CD4-positive, alpha-beta T cell treated with Interleukin-15 for 1 hour (primary cell): Measurements from ENCODE around the gene C10orf71.

Experiments
- DNase-seq: peaks from one replicate; pipeline ENCODE4 v3.0.0-alpha.2; 2020

C10orf71 gene

GRCh38 chr10:49318755-49319154, 19.8 kb downstream of the C10orf71 start:
- DNase-seq, result no peak

GRCh38 chr10:49319206-49319605, 20.2 kb downstream of the C10orf71 start:
- no peak for DNase-seq

- no peak for DNase-seq
These were observed 21.2 kb downstream of the C10orf71 start for GRCh38 chr10:49320191-49320590.

GRCh38 chr10:49321021-49321420, 22.1 kb downstream of the C10orf71 start:
- no peak for DNase-seq

GRCh38 chr10:49322371-49323170, 23.6 kb downstream of the C10orf71 start:
- no peak for DNase-seq

- DNase-seq, result no peak
These were observed 24.4 kb downstream of the C10orf71 start for GRCh38 chr10:49323171-49323895.

- no peak for DNase-seq
These were observed 24.9 kb downstream of the C10orf71 start for GRCh38 chr10:49323896-49324270.

GRCh38 chr10:49324711-49325110, 25.7 kb downstream of the C10orf71 start:
- no peak for DNase-seq

- no peak for DNase-seq
These were observed 26.4 kb downstream of the C10orf71 start for GRCh38 chr10:49325131-49325915.

GRCh38 chr10:49325916-49326783, 27.2 kb downstream of the C10orf71 start:
- no peak for DNase-seq

- no peak for DNase-seq
These were observed 28.3 kb downstream of the C10orf71 start for GRCh38 chr10:49327036-49327813.

GRCh38 chr10:49328401-49329145, 29.6 kb downstream of the C10orf71 start:
- DNase-seq, result no peak

- DNase-seq, result no peak
These were observed 30.2 kb downstream of the C10orf71 start for GRCh38 chr10:49329146-49329505.

- DNase-seq, result no peak
These were observed 31.2 kb downstream of the C10orf71 start for GRCh38 chr10:49330127-49330665.

- no peak for DNase-seq
These were observed 32.5 kb downstream of the C10orf71 start for GRCh38 chr10:49331431-49331830.

GRCh38 chr10:49332333-49332732, 33.4 kb downstream of the C10orf71 start:
- no peak for DNase-seq

GRCh38 chr10:49332768-49333167, 33.8 kb downstream of the C10orf71 start:
- DNase-seq, result no peak

GRCh38 chr10:49333192-49333591, 34.2 kb downstream of the C10orf71 start:
- no peak for DNase-seq

- no peak for DNase-seq
These were observed 36.0 kb downstream of the C10orf71 start for GRCh38 chr10:49334964-49335363.

- DNase-seq, result no peak
These were observed 36.5 kb downstream of the C10orf71 start for GRCh38 chr10:49335364-49335972.
